WTC11 (cell line): Measurements from ENCODE around the gene SOX9. TPM values are rescaled to one million over a fixed set of nuclear protein-coding genes. Genes with fewer than 3 reads are reported as not detected.

ENCODE experiments used
- ATAC-seq: fragments of 200-7000 bp; cut with Tn5 transposase; 2 replicates; pipeline ENCODE4 v1.10.0; 2021; ENCODE audit warnings: mild to moderate bottlenecking, moderate library complexity
- CTCF ChIA-PET: fragments of 300-600 bp; sonication (Branson Sonifier 250); formaldehyde crosslinking; loops from one replicate; lab custom pipeline; 2021; ENCODE audit warnings: antibody characterized with exemption; lab: Charles Lee
- POLR2A ChIA-PET: fragments of 350-600 bp; sonication (Branson Sonifier 250); formaldehyde crosslinking; loops from one replicate; lab custom pipeline; 2021; ENCODE audit warnings: antibody characterized with exemption; lab: Charles Lee
- DNase-seq: peaks from one replicate; pipeline ENCODE4 v3.0.0; 2021; ENCODE audit warnings: low spot score
- H3K27ac Mint-ChIP-seq: 2 replicates; pipeline ENCODE4 v1.8.0; 2021; ENCODE audit warnings: mixed read lengths
- H3K27me3 Mint-ChIP-seq: 2 replicates; pipeline ENCODE4 v1.8.0; 2021; ENCODE audit warnings: low read depth, mild to moderate bottlenecking, moderate library complexity, mixed read lengths
- H3K36me3 Mint-ChIP-seq: 2 replicates; pipeline ENCODE4 v1.8.0; 2021; ENCODE audit warnings: mixed read lengths
- H3K4me1 Mint-ChIP-seq: 2 replicates; pipeline ENCODE4 v1.8.0; 2022; ENCODE audit warnings: mixed read lengths
- H3K4me3 Mint-ChIP-seq: 2 replicates; pipeline ENCODE4 v1.8.0; 2021; ENCODE audit warnings: mild to moderate bottlenecking, moderate library complexity, mixed read lengths
- H3K9me3 Mint-ChIP-seq: 2 replicates; pipeline ENCODE4 v1.8.0; 2021; ENCODE audit warnings: mixed read lengths
- AFF4 ChIP-seq: sonication (generic); formaldehyde crosslinking; IDR thresholded peaks from 2 replicates; pipeline ENCODE4 v1.8.1; 2023; ENCODE audit warnings: mild to moderate bottlenecking, missing genetic modification reagents, borderline replicate concordance
- ATF2 ChIP-seq: sonication (generic); formaldehyde crosslinking; IDR thresholded peaks from 2 replicates; pipeline ENCODE4 v1.8.1; 2022; ENCODE audit warnings: low read depth, missing genetic modification reagents, borderline replicate concordance
- ATF3 ChIP-seq: sonication (generic); formaldehyde crosslinking; conservative IDR thresholded peaks from 2 replicates; pipeline ENCODE4 v1.8.1; 2022; ENCODE audit warnings: mild to moderate bottlenecking, missing genetic modification reagents
- CBFB ChIP-seq: sonication (generic); formaldehyde crosslinking; IDR thresholded peaks from 2 replicates; pipeline ENCODE4 v1.8.1; 2022; ENCODE audit warnings: mild to moderate bottlenecking, low read depth, missing genetic modification reagents
- E2F4 ChIP-seq: sonication (generic); formaldehyde crosslinking; IDR thresholded peaks from 2 replicates; pipeline ENCODE4 v1.8.1; 2022; ENCODE audit warnings: low read depth, mild to moderate bottlenecking, moderate library complexity, missing genetic modification reagents, borderline replicate concordance
- E2F5 ChIP-seq: sonication (generic); formaldehyde crosslinking; IDR thresholded peaks from 2 replicates; pipeline ENCODE4 v1.8.1; 2022; ENCODE audit warnings: mild to moderate bottlenecking, moderate library complexity, missing genetic modification reagents
- FOXK1 ChIP-seq: sonication (generic); formaldehyde crosslinking; IDR thresholded peaks from 2 replicates; pipeline ENCODE4 v1.8.0; 2022; ENCODE audit warnings: mild to moderate bottlenecking, moderate library complexity, missing genetic modification reagents
- FOXP4 ChIP-seq: sonication (generic); formaldehyde crosslinking; IDR thresholded peaks from 2 replicates; pipeline ENCODE4 v1.8.0; 2022; ENCODE audit warnings: mild to moderate bottlenecking, missing genetic modification reagents
- IRF1 ChIP-seq: sonication (generic); formaldehyde crosslinking; IDR thresholded peaks from 2 replicates; pipeline ENCODE4 v1.8.0; 2023; ENCODE audit warnings: missing genetic modification reagents
- IRF2 ChIP-seq: sonication (generic); formaldehyde crosslinking; IDR thresholded peaks from 2 replicates; pipeline ENCODE4 v1.8.0; 2022; ENCODE audit warnings: low read depth, missing genetic modification reagents, borderline replicate concordance
- JAZF1 ChIP-seq: fragments of 250-450 bp; sonication (Bioruptor Pico); IDR thresholded peaks from 2 replicates; pipeline ENCODE4 v1.9.0; 2021; ENCODE audit warnings: moderate library complexity, mild to moderate bottlenecking, inconsistent platforms
- MLX ChIP-seq: sonication (generic); formaldehyde crosslinking; IDR thresholded peaks from 2 replicates; pipeline ENCODE4 v1.8.1; 2023; ENCODE audit warnings: mild to moderate bottlenecking, missing genetic modification reagents, moderate library complexity
- NFATC4 ChIP-seq: fragments of 250-450 bp; sonication (Bioruptor Pico); IDR thresholded peaks from 2 replicates; pipeline ENCODE4 v1.9.0; 2021; ENCODE audit warnings: mild to moderate bottlenecking
- NR3C1 ChIP-seq: sonication (generic); formaldehyde crosslinking; conservative IDR thresholded peaks from 2 replicates; pipeline ENCODE4 v1.8.1; 2023; ENCODE audit warnings: low read depth, mild to moderate bottlenecking, missing genetic modification reagents
- SMAD3 ChIP-seq: sonication (generic); formaldehyde crosslinking; IDR thresholded peaks from 2 replicates; pipeline ENCODE4 v1.8.0; 2022; ENCODE audit warnings: missing genetic modification reagents, mild to moderate bottlenecking, borderline replicate concordance
- SOX15 ChIP-seq: fragments of 250-450 bp; sonication (Bioruptor Pico); IDR thresholded peaks from 2 replicates; pipeline ENCODE4 v1.9.0; 2021; ENCODE audit warnings: mild to moderate bottlenecking
- USF1 ChIP-seq: sonication (generic); formaldehyde crosslinking; IDR thresholded peaks from 2 replicates; pipeline ENCODE4 v1.8.0; 2022; ENCODE audit warnings: mild to moderate bottlenecking, missing genetic modification reagents
- ZBTB21 ChIP-seq: sonication (generic); formaldehyde crosslinking; IDR thresholded peaks from 2 replicates; pipeline ENCODE4 v1.8.1; 2023; ENCODE audit warnings: mild to moderate bottlenecking, missing genetic modification reagents, borderline replicate concordance
- ZNF425 ChIP-seq: fragments of 250-450 bp; sonication (Bioruptor Pico); conservative IDR thresholded peaks from 2 replicates; pipeline ENCODE4 v1.9.0; 2021; ENCODE audit warnings: mild to moderate bottlenecking
- total RNA-seq: library from RNA; stranded (reverse); gene quantifications from 3 replicates; pipeline ENCODE4 v1.2.3, GENCODE V29; 2021

The SOX9 gene
- total RNA-seq, 1 experiment from 2014 or later: 8.1 TPM

GRCh38 chr17:72075995-72076677, 44.7 kb upstream of the SOX9 start:
- Mint-ChIP-seq H3K27me3 (no peaks in the 10 kb centered on the region; the same call in 1 of the 2 replicates), H3K4me1 (no peaks in the 10 kb centered on the region), H3K9me3 (0 out of 2 replicates have a peak, but pooled peaks cover 3% of the 10 kb centered on the region), H3K27ac (no peak overlapping the region), H3K4me3 (no peak overlapping the region), H3K36me3 (no peaks in the 10 kb centered on the region)
- no peak for DNase-seq
- no peak for TF ChIP-seq NR3C1 (CRISPR knock-in tag)
- no peak for TF ChIP-seq AFF4
- TF ChIP-seq USF1 (CRISPR knock-in tag): no peak
- no peak for TF ChIP-seq CBFB
- TF ChIP-seq ATF3 (CRISPR knock-in tag): no peak
- no peak for TF ChIP-seq SMAD3
- no peak for TF ChIP-seq FOXP4 (CRISPR knock-in tag)
- TF ChIP-seq MLX (CRISPR knock-in tag): no peak
- no peak for TF ChIP-seq IRF2
- TF ChIP-seq SOX15: no peak
- no peak for TF ChIP-seq ZBTB21 (CRISPR knock-in tag)
- no peak for TF ChIP-seq E2F5 (CRISPR knock-in tag)
- TF ChIP-seq NFATC4: no peak
- no peak for TF ChIP-seq FOXK1
- TF ChIP-seq IRF1: no peak
- no peak for ATAC-seq
- ChIA-PET POLR2A (no interaction called here), CTCF (interaction anchor here (0.5 to 1.9 kb wide), 4 partner anchors 9 to 45 kb away, joined by 3 to 4 read pairs (median 3); no protein-coding TSS in a partner anchor)

- Mint-ChIP-seq H3K9me3 (0 out of 2 replicates have a peak, but pooled peaks cover 3% of the 10 kb centered on the region), H3K4me1 (no peaks in the 10 kb centered on the region), H3K4me3 (no peak overlapping the region), H3K27ac (no peak overlapping the region), H3K36me3 (no peaks in the 10 kb centered on the region), H3K27me3 (no peaks in the 10 kb centered on the region; the same call in 1 of the 2 replicates)
- POLR2A ChIA-PET: no interaction called here
- CTCF ChIA-PET: interaction anchor here (0.7 to 1.9 kb wide), 6 partner anchors 8 to 463 kb away, joined by 3 to 5 read pairs (median 4); no protein-coding TSS in a partner anchor
- ATAC-seq: no peak
- DNase-seq: no peak
- TF ChIP-seq ZNF425 (CRISPR knock-in tag) (no peak), E2F4 (CRISPR knock-in tag) (no peak), ATF2 (CRISPR knock-in tag) (no peak), JAZF1 (no peak)
Observed at GRCh38 chr17:72076678-72077030, 44.2 kb upstream of the SOX9 start.
